NCI-H187 (cell line): ENCODE measurements around the gene FOXP2.
"Not testable (repeated sequence)": the region's sequence is repeated elsewhere in the genome, so short reads cannot be mapped to it uniquely, and the experiment has no call there.

Experiments
- DNase-seq, 2 experiments: peaks; one replicate each; lab custom pipeline; 2025; lab: John Stamatoyannopoulos, UW

FOXP2 gene

GRCh38 chr7:114588506-114588905 is 173.9 kb downstream of the FOXP2 start:
- no peak for DNase-seq

DNA sequence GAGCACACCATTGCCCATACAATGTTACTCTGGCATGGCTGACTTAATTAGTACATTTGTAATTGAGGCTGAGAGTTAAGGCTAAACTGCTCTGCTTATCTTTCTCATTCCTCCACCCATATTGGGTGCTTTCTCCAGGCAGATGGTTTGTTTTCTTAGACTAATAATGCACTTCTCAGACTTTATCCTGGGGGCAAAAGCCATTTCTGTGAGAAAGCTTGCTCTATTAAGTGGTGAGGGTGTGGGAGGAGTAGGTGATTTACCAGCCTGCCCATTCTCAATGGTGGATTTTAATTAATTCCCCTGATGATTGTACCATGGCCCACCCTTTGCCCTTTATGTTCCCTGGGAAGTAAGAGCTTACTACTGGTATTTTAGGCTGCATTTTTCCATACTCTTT is 174.8 kb downstream of the FOXP2 start:
- no peak for DNase-seq

GRCh38 chr7:114590298-114590697 is 175.7 kb downstream of the FOXP2 start:
- DNase-seq: no peak

GRCh38 chr7:114598946-114599345 is 184.3 kb downstream of the FOXP2 start:
- no peak for DNase-seq

DNA sequence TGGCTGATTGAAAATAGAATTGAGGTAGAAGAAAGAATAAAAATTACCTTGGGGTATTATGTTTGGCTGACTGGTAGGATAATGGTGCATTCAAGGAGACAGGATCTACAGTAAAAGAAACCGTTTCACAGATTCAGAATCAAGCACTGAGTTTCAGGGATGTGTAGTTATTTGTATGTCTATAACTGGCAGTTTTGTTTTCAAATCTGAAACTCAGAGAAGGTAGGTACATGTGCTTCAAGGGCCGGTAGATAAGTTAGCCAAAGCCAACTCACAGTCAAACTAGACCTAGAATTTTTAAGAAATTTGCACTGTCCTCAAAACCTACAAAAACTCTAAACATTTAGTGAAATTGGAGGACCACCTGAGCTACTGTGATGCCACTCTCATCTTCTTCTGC is 191.5 kb downstream of the FOXP2 start:
- no peak for DNase-seq

DNA sequence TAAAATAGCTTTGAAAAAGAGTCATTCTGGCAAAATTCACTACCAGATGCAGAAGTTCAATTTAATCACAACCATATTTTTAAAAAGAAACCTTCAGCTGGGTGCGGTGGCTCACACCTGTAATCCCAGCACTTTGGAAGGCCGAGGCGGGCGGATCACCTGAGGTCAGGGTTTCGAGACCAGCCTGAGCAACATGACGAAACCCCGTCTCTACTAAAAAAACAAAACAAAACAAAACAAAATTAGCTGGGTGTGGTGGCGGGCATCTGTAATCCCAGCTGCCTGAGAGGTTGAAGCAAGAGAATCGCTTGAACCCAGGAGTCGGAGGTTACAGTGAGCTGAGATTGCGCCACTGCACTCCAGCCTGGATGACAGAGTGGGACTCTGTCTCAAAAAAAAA is 194.2 kb downstream of the FOXP2 start:
- not testable (repeated sequence) for DNase-seq

- DNase-seq: peak; percentile 33 to 54
Measured at GRCh38 chr7:114620208-114620607, 205.6 kb downstream of the FOXP2 start.

DNA sequence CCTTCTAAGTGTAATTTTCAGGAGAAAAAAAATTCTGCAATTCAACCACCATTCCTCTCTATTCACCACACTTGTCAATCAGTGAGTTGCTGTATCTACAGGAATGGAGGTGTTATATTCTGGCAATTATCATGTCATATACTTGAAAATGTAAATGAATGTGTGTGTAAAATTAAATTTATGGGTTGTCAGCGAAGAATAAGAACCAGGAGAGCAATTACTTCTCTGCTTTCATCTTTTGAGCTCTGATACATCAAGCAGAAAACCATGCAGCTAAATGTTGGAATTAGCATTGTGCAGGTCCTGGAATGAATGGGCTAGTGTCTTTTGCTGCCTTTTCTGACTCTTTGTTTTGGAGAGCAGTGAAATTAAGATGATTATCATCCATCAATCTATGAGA is 207.6 kb downstream of the FOXP2 start:
- peak; percentile 46 to 50 for DNase-seq

DNA sequence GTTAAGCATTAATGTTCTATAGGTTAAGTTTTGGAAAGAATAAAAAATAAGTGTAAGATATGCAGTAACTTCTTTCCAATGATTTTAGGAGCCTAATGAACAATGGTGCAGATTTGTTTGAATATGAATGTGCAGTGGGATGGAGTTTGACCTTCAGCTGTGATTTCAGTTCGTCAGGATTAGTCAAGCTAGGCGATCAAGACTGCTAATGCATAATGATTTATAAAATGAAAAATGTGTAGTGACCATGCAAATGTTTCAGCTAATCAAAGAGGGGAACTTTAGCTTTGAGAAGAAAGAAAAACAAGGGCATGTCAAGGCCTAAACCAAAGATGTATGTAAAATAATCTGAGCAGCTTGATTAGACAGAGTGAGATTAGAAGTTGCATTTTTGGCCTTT is 208.5 kb downstream of the FOXP2 start:
- DNase-seq: no peak

DNA sequence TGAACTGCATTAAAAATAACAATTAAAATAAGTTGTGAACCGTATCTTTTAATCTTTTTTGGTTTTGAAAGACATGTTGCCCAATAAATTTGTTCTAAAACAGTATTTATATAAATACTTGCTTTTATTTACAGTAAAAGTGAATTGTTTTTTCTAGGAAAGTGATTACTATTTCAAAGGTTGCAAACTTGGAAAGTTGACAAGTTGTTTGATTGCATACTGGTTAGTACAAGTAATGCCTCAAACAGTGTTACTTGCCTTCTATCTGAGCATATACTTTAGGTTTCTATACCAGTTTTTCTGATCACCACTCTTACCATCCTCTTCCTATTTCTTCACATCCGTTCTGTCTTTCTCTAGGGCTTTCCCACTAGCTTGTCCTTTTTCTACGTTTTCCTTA is 212.6 kb downstream of the FOXP2 start:
- no peak for DNase-seq

DNA sequence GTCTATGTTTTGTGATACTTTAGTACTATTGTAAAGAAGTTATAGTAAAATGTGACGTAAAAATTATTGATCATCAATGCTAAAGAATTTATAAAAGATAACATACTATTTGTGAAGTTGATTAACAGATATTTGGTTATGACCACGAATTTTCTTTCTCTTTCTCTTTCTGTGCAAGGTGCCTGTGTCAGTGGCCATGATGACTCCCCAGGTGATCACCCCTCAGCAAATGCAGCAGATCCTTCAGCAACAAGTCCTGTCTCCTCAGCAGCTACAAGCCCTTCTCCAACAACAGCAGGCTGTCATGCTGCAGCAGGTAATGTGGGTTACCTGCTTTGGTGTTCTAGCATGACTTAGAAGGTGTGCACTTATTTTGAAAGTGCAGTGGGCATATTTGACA is 213.7 kb downstream of the FOXP2 start:
- DNase-seq: peak; percentile 10 to 16

DNA sequence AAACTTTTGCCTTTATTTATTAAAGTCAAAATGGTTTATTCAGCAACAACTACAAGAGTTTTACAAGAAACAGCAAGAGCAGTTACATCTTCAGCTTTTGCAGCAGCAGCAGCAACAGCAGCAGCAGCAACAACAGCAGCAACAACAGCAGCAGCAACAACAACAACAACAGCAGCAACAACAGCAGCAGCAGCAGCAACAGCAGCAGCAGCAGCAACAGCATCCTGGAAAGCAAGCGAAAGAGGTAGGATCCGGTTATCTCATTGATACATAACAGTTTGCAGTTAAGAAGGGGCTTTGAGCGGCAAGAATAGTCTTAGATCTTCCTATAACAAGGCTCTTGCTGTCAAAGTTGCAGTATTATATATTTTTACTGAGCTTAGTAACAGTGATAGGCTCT is 215.1 kb downstream of the FOXP2 start:
- DNase-seq: peak in 1 of 2 experiments; percentile 82

GRCh38 chr7:114630201-114630990 is 215.8 kb downstream of the FOXP2 start:
- DNase-seq: peak in 1 of 2 experiments; percentile 82

DNA sequence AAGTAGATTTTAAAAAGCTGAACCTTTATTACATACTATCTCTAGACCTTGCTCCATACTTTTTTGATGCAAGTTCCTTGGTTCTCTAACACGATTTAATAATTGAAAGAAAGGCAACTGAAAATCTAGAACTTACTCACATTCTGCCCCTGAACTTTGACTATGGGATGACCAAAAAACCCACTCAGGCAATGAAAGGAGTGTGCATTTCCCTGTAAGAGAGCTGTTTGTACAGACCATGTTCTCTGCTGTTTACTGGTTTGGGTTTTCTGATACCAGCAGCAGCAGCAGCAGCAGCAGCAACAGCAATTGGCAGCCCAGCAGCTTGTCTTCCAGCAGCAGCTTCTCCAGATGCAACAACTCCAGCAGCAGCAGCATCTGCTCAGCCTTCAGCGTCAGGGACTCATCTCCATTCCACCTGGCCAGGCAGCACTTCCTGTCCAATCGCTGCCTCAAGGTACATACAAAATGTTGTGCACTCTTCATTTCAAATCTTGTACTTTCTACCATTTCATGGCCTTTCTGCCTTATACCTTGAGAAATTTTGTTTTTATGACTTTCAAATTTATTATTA is 216.7 kb downstream of the FOXP2 start:
- DNase-seq: peak in 1 of 2 experiments; percentile 18

GRCh38 chr7:114639451-114639850 is 224.8 kb downstream of the FOXP2 start:
- DNase-seq: no peak

GRCh38 chr7:114644455-114644854 is 229.8 kb downstream of the FOXP2 start:
- DNase-seq: no peak

- no peak for DNase-seq
Measured at GRCh38 chr7:114645451-114645850, 230.8 kb downstream of the FOXP2 start.

- DNase-seq: no peak
Measured at GRCh38 chr7:114647518-114647917, 232.9 kb downstream of the FOXP2 start.

DNA sequence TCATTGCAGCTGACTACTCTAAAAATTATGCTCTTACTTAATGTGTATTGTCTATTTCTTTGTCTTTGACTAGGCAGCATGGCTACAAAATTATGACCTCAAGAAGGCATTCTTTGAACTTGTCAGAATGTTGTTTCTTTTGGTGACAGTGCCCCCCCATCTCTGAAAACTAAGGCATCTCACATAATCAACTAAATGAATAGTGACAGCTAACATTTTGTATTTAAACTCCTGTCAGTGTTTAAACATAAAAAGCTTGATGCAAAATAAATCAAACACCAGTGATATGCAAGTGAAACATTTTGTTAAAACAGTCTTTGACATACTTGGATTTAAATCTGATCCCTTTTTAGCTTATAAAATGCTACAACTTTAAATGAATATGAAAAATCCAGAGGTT is 233.5 kb downstream of the FOXP2 start:
- no peak for DNase-seq

GRCh38 chr7:114648680-114649079 is 234.1 kb downstream of the FOXP2 start:
- peak in 1 of 2 experiments; percentile 23 for DNase-seq

- no peak for DNase-seq
Measured at GRCh38 chr7:114649689-114650088, 235.1 kb downstream of the FOXP2 start.

DNA sequence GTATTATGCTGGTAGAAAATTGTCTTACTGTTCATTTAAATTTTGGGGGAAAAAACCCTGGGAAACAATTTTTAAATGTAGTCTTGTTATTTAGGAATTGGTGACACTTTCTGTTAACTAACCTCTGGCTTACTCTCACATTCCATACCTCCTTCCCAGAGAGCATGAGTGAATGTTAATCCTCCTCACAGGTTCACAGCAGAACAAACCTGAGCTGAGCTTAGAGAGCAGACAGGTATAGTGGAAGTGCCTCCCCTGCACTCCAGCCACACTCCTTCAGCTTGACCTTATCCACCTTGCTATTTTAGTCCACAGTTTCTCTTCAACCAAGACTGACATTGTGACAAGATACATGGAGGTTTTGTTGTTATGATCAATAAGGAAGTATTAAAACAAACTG is 235.9 kb downstream of the FOXP2 start:
- DNase-seq: peak in 1 of 2 experiments; percentile 28

DNA sequence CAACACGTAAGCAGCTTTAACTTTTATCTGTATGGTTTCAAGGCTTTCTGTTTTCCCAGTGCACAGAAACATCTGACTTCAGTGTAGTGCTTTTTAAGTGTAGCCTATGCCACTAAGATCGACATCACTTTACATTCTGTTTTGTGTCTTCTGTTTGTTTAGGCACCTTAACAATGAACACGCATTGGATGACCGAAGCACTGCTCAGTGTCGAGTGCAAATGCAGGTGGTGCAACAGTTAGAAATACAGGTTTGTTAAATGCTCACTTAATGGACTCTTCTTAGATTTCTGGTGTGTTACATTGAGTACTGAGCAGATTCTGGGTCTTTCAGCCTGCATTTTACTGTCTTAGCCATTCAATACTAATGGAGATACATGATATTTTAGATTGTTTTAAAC is 237.4 kb downstream of the FOXP2 start:
- peak; percentile 49 to 66 for DNase-seq
